NCI-H524 treated with DMSO at 0.1 percent for 48 hours (cell line): Measurements from ENCODE around the gene DNAJC12.
"Not testable (repeated sequence)": the region's sequence is repeated elsewhere in the genome, so short reads cannot be mapped to it uniquely, and the experiment has no call there.

ENCODE experiments used
- DNase-seq: peaks from one replicate; lab custom pipeline; 2025; lab: John Stamatoyannopoulos, UW

DNAJC12 gene

DNA sequence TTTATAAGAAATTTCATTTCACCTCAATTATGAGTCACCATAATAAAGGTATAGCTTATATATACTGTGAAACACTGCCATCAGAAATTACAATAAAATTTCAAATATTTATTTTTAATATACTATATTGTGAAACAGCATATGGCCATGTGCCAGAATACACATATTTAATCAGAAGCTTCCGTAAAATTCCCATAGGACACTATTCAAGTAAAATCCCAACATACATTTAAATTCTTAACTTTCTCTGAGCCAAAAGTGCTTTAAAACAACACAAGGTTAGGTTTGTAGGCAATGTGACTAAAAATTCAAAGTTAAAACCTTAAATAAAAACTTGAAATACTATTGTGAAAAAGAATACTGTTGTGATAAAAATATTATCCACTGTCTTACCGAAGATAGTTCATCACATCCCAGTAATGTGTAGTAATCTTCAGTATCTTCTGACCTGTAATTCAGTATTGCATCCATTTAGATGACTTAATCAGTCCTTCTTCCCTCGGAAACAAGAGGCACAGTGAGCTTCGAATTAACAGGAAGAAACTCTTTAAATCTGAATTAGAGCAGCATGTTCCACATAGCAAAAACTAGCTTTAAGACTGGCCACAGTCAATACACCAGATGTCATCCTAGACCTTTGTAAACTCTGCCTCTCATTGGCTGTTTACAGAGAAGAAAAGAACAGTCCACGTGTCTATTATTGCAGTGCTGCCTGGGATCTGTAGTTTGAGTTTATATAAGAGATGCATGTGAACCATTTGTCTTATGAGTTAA lies at the start of gene DNAJC12:
Gene DNAJC12 (minus strand): TSS at position 648 of the 774 bp plus-strand sequence. CDS start 177 bp downstream, at position 471.
- peak; percentile 64 for DNase-seq

DNA sequence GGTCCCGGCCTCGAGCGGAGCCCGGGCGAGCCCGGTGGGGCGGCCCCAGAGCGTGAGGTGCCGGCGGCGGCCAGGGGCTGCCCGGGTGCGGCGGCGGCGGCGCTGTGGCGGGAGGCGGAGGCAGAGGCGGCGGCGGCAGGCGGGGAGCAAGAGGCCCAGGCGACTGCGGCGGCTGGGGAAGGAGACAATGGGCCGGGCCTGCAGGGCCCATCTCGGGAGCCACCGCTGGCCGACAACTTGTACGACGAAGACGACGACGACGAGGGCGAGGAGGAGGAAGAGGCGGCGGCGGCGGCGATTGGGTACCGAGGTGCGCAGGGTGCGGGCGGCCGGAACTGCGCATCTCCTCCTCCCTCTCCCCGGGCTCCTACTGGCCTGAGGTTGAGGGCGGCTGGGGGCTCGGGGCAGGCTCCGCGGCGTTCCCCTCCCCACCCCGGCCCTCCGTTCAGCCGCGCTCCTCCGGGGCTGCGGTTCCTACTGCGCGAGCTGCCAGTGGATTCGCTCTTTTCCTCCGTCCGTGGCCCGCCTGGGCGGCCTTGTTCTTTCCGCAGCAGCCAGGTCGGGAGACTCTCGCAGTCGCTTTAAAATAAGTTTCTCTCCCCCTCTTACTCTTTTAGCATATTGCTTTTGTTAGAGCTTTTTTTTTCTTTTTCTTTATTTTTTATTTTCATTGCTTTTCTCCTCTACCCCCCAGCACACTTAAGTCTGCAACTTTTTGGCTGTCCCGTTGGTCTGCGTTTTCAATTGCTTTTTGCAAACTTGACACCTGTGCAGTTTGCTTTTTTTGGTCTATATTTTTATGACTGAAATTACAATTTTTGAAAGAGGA lies 47.1 kb upstream of the DNAJC12 start:
- DNase-seq, result no peak

GRCh38 chr10:67884313-67884841 lies 46.4 kb upstream of the DNAJC12 start, which contains the start of gene SIRT1:
Gene SIRT1 (plus strand): TSS chr10:67884656. CDS start chr10:67884722, 66 bp downstream.
- peak; percentile 39 for DNase-seq

DNA sequence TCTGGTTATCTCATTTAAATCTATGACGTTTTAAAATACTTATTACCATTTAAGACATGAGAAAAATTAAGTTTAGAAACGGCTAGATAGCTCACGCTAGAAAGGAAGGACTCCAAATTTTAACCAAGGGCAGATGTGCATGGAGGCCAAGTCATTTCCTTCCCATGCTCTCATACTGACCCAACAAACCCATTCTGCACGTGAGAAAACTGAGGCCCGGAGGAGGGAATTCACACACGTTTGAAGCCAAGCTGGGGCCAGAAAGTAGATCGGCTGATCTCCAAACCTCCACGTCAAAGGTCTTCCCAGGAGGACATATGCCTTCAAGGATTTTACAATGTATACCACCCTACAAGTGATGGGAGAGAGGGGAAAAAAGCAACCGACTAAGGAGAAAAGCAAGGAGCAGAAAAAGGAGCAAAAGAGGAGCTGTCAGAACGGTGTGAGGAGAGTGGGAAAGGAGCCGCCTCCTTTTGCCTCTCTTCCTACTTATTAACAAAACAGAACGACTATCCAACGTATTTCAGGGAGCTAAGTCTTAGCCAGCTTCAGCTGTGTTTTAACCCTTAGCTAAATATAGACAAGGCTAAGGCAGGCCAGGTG lies 45.8 kb upstream of the DNAJC12 start:
- no peak for DNase-seq

GRCh38 chr10:67878133-67878532 lies 40.1 kb upstream of the DNAJC12 start:
- DNase-seq, result no peak

GRCh38 chr10:67877421-67877820 lies 39.4 kb upstream of the DNAJC12 start:
- DNase-seq, result not testable (repeated sequence)

DNA sequence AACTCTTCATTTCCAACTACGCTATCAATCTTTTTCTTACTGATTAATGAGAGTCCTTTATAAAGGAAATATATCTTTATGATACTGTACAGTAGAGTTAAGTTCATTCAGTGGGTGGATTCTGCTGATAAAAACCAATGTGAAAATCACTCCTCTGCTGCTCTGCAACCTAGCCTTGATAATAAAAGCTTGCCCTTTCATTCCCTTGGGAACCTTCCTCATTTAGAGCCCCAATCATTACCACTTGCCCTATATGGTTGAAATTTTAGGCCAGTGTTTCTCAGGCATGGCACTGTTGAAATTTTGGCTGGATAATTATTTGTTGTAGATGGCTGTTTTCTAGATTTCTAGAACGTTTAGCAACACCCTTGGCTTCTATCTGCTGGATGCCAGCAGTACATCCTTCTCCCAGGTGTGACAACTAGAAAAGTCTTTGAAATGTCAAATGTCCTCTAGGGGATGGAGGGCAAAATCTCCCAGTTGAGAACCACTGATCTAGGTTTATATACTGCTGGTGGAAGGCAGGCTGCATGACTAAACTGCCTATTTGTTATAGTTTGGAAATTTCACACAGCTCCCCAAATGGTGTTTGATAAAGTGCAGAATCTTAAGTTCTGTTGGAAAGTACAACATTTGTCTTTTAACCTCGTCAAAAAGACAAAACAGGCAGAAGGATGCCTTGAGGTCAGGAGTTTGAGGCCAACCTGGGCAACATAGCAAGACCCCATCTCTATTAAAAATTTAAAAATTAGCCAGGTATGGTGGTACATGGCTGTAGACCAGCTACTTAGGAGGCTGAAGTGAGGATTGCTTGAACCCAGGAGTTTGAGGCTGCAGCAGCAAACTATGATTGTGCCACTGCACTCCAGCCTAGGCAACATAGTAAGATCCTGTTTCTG lies 37.6 kb upstream of the DNAJC12 start:
- no peak for DNase-seq

DNA sequence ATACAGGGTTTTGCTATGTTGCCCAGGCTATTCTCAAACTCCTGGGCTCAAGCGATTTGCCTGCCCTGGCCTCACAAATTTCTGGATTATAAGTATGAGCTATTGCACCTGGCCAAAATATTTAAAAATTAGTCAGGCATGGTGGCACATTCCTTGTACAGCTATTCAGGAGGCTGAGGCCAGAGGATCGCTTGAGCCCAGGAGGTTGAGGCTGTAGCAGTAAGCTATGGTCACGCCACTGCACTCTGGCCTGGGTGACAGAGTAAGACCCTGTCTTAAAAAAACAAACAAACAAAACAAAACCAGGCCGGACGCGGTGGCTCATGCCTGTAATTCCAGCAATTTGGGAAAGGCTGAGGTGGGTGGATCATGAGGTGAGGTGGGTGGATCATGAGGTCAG lies 32.0 kb upstream of the DNAJC12 start:
- DNase-seq, result no peak

- DNase-seq, result no peak
Measured at GRCh38 chr10:67868132-67868531, 30.1 kb upstream of the DNAJC12 start.

DNA sequence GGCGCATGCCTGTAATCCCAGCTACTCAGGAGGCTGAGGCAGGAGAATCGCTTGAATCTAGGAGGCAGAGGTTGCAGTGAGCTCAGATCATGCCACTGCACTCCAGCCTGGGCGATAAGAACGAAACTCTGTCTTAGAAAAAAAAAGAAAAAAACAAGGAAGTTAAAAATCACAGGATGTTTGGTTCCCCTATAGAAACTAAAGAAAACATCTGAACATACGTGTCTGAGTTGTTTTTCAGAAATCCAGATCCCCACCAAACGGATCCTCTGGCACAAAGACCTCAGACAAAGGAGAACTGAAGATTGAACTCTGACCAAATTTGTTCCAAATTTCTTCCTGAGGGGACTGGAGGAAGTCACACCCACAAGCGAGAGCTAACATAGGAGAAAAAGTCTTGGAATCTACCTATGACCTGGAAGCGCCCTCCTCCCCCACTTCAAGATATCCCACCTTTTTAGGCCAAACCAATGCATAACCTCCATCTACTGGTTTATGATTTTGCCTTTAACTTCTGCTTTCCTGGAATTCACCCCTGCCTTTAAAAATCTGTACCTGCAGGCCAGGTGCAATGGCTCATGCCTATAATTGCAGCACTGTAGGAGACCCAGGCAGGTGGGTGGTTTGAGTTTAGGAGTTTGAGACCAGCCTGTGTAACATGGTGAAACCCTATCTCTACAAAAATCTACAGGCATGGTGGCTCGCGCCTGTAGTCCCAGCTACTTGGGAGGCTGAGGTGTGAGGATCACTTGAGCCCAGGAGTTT lies 26.8 kb upstream of the DNAJC12 start:
- no peak for DNase-seq

DNA sequence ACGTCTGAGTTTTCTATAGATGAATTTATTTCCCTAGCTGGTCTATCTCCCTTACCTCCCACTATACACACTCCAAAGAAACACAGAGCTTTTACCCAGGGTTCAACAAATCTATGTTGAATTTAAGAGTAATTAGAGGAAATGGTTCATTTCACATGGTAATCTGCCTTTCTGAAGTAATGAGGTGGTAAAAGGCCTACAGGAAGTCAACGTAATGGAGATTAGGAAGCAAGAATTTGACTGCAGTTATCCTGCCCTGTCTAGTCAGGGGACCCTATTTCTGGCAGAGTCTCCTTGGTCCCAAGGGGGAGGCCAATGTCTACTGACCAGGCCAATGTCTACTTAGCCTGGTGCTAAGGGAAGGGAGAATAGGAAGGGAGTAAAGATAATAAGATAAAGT lies 25.1 kb upstream of the DNAJC12 start:
- no peak for DNase-seq

- DNase-seq, result no peak
Measured at GRCh38 chr10:67861750-67862432, 23.9 kb upstream of the DNAJC12 start.

DNA sequence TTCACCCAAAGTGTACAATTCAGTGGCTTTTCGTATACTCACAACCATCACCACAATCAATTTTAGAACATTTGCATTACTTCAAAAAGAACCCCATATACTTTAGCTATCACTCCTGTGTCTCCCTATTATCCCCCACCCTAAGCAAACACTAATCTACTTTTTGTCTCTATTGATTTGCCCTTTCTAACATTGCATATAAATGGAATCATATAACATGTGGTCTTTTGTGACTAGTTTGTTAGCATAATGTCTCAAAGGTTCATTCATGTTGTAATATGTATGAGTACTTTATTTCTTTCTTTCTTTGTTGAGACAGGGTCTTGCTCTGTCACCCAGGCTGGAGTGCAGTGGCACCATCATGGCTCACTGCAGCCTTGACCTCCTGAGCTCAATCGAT lies 21.0 kb upstream of the DNAJC12 start:
- no peak for DNase-seq

GRCh38 chr10:67853512-67853911 lies 15.5 kb upstream of the DNAJC12 start:
- peak; percentile 2 for DNase-seq

DNA sequence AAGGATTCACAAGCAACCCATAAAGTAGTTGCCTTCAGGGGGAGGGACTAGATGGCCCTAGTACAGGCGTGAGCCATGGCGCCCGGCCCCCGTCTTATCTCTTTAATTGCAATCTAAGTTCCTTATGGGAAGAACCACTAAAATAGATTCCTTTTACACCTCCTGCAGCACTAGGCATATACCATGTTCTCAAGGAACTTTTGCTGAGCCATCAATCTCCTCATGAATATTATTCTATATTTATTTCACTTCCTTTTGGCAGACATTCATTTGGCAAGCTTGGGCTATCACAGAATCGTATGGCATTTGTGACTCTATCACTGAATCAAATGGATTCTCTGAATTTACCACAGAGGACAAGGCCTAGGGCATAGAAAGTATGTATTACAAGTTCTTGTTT lies 14.8 kb upstream of the DNAJC12 start:
- no peak for DNase-seq

- no peak for DNase-seq
Measured at GRCh38 chr10:67851186-67851585, 13.2 kb upstream of the DNAJC12 start.

DNA sequence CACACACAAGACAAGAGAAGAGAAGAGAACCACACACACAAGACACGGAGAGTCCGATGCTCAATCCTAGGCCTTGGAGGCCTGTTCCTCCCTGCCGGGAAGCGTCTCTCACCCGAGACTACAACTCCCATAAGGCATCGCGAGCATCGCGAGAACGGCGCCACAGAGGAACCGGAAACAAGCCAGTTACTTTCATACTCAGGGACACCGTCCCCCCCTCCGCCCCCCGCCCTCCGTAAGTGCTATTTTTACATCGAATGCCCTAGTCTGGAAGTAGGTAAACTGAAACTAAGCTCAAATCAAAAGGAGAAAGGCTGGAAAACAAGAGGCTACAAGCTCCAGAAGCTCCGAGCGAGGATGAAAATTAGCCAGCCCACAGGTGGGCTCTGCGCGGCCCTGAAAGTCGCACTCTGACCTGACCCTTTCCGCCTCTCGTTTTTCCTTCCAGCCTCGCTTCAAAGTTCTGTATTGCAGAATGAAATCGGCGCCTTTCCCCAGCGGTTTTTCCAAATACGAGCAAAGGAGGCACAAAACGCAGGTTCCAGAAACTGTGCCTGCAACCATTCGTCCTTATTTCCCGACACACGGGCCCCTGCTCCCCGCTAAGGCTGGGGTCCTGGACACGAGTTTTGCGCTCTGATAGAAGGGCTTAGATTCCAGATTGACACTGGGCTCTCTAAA lies 11.5 kb upstream of the DNAJC12 start:
- DNase-seq, result peak; percentile 15

DNA sequence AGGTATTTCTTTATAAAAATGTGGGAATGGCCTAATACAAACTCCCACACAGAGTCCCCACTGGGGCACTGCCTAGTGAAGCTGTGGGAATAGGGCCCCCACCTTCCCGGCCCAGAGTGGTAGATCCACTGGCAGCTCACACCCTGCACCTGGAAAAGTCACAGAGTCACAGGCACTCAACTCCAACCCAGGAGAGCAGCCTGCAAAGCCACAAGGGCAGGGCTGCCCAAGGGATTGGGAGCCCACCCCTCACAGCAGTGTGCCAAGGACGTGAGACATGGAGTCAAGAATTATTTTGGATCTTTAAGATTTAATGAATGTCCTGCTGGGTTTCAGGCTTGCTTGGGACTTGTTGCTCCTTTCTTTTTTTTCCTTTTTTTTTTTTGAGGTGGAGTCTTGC lies 5.3 kb upstream of the DNAJC12 start:
- DNase-seq, result no peak

DNA sequence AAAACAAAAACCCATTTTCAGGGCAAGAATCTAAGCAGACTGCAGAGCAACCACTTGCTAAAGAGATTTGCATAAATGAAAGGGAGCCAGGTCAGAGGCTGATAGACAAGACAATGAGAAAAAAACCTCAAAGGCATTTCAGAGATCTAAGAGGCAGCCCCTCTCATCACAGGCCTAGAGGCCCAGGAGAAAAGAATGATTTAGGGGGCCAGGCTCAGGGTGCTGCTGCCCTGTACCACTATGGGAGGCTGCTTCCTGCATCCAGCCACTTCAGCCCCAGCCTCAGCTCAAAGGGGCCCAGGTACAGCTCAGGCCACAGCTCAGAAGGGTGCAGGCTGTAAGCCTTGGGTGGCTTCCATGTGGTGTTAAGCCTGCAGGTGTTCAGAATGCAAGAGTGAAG lies 3.7 kb upstream of the DNAJC12 start:
- DNase-seq, result no peak
